NCI-H2081 (cell line): ENCODE data around the gene TFCP2.

Experiments
- DNase-seq, 2 experiments: peaks; one replicate each; lab custom pipeline; 2025; lab: John Stamatoyannopoulos, UW

Gene TFCP2

DNA sequence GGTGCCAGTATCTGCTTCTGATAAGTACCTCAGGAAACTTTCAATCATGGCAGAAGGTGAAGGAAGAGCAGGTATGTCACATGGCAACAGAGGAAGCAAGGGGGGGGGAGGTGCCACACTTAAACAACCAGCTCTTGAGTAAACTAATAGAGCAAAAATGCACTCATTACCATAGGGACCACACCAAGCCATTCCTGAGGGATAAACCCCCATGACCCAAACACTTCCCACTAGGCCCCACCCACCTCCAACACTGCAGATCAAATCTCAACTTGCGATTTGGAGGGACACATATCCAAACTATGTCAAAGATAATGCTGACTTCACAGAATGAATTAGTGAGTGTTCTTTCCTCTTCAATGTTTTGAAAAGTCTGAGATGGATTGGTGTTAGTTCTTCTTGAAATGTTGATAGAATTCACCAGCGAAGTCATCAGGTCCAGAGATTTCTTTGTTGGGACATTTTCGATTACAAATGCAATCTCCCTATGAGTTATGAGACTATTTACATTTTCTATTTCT, 16.6 kb downstream of the TFCP2 start:
- DNase-seq, result no peak

DNA sequence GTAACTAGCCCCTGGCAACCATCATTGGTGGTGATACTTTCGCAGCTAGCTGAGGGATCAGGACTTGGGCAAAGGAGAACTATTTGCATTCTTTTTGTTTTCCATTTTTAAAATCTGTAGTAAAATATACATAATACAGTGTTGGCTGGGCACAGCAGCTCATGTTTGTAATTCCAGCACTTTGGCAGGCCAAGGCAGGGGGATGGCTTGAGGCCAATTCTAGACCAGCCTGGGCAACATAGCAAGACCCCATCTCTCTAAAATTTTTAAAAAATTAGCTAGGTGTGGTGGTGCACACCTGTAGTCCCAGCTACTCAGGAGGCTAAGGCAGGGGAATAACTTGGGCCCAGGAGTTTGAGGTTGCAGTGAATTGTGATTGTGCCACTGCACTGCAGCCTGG, 20.0 kb downstream of the TFCP2 start:
- DNase-seq, result no peak

DNA sequence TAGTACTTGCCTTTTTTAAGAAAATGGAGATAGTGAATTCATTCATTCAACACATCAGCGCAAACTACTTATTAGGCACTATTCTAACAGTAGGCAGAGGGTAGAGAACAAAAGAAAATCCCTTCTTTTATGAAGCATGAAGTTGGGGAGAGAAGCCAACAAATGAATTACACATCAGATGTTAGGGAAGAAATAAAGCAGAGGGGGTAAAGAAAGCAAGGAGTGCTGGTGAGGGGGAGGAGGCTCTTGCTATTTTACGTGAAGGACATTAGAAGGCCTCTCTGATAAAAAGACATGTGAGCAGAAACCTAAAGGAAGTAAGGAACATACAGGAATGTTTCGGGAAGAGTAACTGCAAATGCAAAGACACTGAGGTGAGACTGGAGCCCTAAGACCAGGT, 22.2 kb downstream of the TFCP2 start:
- DNase-seq, result no peak

DNA sequence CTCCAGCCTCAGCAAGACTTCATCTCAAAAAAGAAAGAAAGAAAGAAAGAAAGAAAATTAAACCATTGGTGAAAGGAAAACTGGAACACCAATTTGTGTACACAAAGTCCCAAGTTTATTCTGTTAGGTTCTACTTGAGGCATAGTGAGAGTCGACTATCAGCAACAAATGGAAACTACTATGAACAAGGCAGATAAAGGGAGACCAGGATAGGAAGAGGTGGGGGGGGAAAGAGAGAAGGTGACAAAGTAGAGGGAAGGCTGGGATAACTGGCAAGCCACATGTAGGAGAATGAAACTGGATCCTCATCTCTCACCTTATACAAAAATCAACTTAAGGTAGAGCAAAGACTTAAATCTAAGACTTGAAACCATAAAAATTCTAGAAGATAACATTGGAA, 25.6 kb downstream of the TFCP2 start:
- no peak for DNase-seq

DNA sequence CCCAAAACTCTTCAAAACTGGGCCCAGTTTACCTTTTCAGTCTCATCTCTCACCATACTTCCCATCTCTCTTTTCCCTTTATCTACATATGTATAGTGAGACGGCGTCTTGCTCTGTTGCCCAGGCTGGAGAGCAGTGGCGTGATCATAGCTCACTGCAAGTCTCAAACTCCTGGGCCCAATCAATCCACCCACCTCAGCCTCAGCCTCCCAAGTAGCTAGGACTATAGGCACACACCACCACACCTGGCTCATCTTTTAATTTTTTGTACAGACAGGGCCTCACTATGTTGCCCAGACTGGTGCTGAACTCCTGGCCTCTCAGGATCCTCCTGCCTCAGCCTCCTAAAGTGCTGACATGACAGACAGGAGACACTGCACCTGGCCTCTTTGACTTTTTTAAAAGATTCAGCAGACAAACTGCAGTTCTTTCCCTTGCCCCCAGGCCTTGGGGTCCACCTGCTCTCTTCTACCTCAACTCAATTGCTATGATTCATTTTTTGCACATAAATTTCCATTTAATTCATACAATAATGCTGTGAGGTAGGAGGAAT, 33.6 kb downstream of the TFCP2 start:
- no peak for DNase-seq

DNA sequence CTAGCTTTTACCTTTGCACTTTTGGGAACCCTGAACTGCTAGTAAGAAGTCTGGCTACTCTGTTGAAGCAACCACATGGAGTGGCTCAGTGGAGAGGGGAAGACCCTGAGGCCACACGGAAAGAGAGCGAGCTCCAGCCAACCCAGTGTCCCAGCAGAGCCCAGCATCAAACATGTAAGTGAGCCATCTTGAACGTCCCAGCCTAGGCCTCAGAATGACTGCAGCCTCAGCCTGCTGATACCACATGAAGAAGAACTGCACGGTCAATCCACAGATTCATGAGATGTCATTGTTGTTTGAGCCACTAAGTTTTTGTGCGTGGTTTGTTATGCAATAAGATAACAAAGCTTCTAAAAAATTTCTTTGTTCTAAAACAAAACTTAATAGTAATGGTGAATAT, 40.2 kb downstream of the TFCP2 start:
- DNase-seq, result no peak

DNA sequence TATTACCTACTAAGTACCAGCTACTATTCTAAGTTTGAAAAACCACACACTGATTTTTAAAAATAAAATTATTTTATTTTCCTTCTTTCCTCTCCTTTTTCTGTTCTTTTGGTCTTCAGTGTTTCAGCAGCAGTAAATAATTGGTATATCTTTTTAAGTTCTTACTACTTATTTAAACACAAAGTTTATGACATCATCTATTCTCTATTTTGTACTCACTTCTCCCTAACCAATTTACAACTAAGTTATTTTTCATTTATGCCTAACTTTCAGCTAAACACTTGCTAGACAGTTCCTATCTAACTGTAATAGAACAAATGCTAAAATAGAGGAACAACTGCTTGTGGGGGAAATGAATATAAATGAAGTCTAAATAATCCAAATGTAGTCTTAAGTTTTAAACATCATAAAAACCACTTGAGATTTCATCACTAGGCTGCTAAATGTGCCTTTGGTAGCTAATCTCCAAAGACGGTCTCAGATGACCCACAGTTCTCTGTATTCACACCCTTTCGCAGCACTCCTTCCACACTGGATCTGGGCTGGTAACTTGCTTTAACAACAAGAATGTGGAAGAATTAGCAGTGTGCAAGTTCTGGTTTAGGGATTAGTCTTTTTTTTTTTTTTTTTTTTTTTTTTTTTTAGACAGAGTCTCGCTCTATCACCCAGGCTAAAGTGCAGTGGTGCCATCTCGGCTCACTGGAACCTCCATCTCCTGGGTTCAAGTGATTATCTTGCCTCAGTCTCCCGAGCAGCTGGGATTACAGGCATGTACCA, 41.0 kb downstream of the TFCP2 start:
- no peak for DNase-seq

DNA sequence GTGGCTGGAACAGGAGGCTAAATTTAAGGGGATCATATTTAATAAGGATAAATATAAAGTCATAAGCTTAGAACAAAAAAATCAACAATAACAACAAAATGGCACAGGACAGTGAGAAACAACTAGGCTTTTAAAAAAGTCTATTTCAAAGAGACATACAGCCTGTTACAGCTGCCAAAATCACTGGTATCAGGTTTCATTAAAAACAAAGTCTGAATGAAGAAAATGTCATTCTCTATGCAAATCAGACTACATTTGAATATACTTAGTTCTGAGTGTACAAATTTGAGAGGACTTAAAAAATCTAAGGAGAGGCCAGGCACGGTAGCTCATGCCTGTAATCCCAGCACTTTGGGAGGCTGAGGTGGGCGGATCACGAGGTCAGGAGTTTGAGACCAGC, 44.0 kb downstream of the TFCP2 start:
- DNase-seq, result no peak

DNA sequence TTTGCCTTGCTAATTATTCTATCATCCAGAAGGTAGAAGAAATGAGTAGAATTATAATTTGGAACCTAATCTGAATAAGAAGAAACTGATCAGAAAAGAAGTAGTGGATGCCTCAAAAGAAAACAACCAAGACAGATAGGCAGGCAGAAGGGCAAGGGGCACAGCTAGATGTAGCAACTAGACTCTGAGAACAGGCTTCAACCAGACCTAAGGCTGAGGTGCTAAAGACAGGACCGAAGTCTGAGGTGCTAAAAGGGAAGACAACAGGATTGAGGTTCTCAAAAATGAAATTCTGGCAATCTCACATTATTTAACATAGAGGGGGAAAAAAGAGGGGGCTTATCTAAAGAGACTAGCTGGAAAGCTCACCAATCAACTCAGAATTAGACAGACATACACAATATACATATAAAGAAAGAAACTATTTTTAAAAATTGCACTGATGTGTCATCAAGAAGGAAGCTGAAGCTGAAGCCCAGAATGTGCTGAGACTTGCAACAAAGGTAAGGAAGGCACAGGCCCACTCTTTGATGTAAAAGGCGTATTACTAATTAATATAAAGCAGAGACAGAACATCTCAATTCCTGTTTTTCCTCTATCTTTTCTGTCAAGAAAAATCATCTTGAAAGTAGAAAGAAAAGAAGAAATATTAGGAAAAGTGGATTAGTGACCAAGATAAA, 45.7 kb downstream of the TFCP2 start:
- DNase-seq, result no peak

DNA sequence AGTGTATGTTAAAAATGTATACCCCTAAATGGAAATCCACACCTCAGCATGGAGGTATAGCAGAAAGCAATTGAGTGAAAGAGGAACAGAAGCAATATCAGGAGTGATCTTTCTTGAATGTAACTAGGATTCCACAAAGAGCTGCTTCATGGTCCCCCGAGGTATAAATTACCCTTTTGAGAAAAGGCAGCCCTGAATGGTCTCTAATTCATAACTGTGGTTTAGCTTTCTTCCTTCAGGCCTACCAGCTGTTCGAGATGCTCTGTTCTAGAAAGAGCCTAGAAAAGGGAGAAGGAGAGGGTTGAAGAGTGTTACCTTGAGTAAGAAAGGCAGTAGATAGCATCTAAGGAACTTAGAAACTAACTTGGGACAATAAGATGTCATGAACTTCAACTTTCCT, 46.6 kb downstream of the TFCP2 start:
- DNase-seq, result no peak

DNA sequence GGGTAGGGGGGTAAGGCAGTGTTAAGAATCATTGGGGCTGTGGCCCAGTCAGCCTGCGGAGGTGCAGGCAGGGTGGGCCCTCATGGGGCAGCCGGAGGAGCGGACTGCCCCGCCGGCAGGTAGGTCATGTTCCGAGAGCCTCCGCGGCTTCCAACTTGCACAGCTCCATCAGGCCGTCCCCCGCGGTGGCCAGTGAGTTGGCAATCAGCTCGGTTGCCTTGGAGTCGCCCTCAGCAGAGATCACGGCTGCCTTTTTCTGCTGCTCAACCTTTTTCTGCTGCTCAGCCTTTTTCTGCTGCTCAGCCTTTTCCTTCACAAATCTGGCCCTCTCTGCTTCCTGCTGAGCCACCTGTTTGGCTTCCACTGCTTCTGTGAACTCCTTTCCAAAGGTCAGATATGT, 48.4 kb downstream of the TFCP2 start:
- DNase-seq, result no peak

DNA sequence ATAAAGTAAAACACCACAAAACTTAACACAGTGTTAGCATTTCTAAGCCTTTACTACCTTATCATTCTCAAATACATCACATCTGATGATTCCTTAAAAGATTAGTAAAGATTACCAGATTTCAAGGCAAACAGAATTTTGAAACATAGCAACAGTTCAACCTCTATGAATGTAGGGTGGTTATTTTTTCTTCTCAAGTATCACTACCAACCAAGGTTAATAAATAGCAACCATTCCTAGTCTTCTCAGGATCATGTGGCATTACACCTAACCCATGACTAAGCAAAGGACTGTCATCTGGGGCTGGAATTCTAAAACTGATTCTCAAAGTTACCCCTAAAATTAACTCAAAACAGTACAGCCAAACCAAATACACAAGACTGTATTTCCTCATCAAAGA, 50.1 kb downstream of the TFCP2 start:
- DNase-seq, result no peak

DNA sequence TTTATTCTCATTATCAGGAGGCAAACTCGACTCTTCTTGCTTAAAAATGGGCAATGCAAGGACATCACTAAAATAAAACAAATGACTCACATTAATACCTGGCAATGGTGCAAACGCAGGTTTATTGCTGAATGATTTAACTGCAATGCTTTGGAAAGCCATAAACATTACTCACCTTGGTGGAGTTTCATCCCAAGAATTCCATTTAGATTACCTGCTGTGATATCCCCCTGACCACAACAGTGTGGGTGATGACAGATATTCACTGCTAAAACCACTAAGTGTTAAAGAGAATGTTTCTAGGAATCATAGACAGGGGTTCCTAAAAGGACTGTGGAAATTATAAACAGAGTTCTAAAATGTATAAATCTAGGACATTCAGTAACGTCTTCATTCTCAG, 54.2 kb downstream of the TFCP2 start:
- DNase-seq, result no peak

DNA sequence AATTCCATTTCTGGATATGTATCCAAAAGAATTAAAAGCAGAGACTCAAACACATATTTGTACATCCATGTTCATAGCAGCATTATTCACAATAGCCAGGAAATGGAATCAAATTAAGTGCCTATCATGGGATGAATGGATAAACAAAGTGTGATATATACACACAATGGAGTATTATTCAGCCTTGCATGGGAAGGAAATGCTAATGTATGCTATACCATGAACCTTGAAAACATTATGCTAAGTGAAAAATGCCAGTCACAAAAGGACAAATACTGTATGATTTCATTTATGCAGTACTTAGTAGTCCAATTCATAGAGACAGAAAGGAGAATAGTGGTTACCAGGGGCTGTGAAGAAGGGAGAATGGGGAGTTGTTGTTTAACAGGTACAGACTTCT, 57.4 kb downstream of the TFCP2 start:
- no peak for DNase-seq

DNA sequence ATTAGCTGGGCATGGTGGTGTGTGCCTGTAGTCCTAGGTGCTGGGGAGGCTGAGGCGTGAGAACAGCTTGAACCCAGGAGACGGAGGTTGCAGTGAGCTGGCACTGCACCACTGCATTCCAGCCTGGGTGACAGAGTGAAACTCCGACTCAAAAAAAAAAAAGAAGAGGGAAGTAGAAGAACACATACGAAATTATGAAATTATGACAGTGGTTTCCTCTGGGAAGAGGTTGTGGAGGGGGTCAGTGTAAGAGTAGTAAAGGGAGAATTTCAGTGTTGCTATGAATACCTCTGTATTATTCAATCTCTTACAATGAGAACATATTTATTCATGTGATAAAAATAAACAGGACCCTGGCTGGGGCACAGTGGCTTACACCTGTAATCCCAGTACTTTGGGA, 64.8 kb downstream of the TFCP2 start:
- DNase-seq, result no peak

DNA sequence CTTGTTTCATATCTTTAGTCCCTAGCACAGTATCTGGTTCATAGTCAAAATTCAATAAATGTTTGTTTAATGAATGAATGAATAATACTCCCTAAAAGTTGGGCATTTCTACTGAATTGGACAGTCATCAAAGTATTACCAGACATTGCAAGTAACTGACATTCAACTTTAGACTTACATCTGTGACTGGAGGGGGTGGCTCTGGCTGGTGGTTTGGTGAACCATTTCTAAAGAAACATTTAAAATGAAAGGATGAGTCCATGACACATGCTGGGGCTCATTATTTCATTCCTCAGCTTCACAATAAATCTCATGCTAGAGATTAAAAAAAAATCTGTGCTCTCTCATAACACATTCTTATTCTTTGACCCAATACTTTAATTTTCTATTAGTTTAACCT, 69.0 kb downstream of the TFCP2 start:
- no peak for DNase-seq

DNA sequence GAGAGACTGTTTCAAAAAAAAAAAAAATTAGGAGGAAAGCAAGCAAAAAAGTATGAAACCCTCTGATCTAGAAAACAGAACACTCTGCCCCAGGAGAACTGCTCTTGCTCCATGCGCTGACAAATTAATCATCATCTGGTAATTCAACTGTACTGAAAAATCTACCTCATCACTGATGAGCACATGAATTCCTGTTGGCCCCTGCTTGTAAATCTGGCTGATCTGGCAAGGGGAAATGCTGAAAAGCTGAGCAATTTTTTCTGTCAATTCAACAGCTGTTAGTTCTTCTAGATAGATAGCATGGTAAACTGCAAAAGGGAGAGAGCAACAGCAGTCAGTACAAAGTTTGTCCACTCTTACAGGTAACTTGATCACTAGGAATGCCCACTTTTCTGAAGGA, 74.3 kb downstream of the TFCP2 start:
- no peak for DNase-seq

DNA sequence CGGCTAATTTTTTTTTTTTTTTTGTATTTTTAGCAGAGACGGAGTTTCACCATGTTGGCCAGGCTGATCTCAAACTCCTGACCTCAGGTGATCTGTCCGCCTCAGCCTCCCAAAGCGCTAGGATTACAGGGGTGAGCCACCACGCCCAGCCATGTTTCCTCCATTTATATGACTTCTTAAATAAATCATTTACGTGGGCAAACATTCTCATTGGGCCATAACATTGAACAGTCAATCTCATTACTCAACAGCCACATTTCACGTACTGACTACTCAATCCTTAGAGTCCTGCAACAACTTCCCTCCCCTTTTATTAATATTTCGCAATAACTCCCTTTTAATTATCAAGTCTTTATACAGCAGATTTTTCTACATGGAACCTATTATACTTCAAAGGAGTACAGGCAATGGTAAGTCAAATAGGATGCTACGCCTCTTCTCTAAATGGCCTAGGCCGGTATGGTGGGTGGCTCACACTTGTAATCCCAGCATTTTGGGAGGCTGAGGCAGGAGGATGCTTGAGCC, 82.2 kb downstream of the TFCP2 start:
- DNase-seq, result no peak

DNA sequence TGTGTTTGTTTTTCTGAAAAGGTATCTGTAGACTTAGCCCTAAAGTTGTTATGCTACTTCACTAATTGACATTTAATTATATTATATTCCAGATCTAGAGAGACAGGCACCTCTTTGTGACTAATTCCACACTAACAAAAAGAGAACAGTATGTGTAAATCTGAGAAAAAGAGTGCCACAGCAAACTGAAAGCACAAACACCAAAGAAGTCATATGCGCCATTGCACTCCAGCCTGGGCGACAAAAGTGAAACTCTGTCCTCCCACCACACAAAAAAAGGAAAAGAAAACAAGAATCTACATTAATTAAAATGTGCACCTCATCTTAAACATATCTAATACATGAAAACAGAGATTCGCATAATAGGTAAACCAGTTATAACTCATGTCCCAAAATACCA, 85.1 kb downstream of the TFCP2 start:
- DNase-seq, result no peak

DNA sequence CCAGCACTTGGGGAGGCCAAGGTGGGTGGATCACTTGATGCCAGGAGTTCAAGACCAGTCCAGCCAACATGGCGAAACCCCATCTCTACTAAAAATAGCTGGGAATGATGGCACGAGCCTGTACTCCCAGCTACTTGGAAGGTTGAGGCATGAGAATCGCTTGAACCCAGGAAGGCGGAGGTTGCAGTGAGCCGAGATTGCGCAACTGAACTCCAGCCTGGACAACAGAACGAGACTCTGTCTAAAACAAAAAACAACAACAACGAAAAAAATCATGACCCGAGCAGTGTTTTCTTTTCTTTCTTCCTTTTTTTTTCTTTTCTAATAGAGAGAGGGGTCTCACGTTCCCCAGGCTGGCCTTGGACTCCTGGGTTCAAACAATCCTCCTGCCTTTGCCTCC, 86.0 kb downstream of the TFCP2 start:
- DNase-seq, result no peak

DNA sequence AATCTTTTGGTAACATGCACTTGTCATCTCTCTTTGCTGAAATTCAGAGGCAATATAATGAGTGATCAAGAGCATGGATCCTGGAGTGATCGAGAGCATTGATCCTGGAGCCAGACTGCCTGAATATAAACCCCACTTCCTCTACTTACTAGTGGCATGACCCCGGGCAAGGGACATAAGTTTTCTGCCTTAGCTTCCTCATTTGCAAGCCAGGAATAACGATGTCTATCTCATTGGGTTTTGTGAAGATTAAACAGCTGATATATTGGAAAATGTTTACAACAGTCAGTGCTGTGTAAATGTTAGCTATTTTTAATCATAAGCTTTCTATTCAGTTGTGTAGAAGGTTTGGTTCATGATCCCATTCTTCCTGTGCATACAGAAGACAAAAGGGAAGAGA, 87.2 kb downstream of the TFCP2 start:
- no peak for DNase-seq

DNA sequence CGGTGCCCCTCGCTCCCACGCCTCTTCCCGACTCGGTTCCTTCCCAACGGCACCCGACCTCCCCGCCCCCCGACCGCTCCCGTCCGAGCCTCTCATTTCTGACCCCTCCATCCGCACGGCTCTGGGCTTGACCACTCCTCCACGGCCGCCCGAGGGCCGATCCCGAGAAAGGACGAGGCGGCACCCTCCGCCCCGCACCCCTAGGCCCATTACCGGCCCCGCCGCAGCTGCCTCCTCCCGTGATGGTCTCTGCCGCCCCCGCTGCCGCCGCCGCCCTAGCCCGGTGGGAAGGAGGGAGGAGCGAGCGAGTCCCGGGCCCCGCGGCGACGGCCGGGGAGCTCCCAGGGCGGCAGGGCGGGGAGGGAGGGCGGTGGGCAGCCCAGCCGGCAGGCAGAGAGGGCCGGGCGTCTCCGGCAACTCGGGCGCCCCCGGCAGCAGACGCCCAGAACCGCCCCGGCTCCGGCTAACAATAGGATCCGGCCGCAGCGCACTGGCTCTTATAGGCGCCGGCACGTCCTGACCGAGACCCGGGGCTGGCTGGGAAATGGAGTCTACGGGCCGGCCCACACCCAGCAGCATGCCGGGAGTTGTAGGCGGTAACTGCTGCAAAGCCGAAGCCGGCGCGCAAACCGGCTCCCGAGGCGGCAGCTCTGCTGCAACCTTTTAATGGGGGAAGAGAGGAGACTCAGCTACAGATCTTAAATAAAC, 89.7 kb downstream of the TFCP2 start, which contains the start of gene CSRNP2:
CSRNP2 (minus strand) TSS at position 471 of the 708 bp plus-strand sequence. CDS start 7,035 bp downstream, outside the sequence.
- peak; percentile 95 to 96 for DNase-seq
